Muscle layer of colon (tissue), 2 donors: ENCODE measurements around the gene PHC2.

Experiments
- H3K27ac ChIP-seq: one replicate; pipeline ENCODE4 v1.7.0; 2013; ENCODE audit warnings: low read depth, mild to moderate bottlenecking, low read length, moderate library complexity
- H3K27me3 ChIP-seq, 2 donors: one replicate each; pipeline ENCODE4 v1.7.0; 2013; ENCODE audit warnings: low read length in 2 of 2, mild to moderate bottlenecking in 2 of 2; ENCODE audit not compliant: insufficient read depth in 2 of 2, control insufficient read depth in 1 of 2
- H3K36me3 ChIP-seq: one replicate; pipeline ENCODE4 v1.7.0; 2013; ENCODE audit warnings: mild to moderate bottlenecking, low read length; ENCODE audit not compliant: insufficient read depth
- H3K4me1 ChIP-seq: one replicate; pipeline ENCODE4 v1.7.0; 2013; ENCODE audit warnings: mild to moderate bottlenecking, low read length; ENCODE audit not compliant: insufficient read depth
- H3K4me3 ChIP-seq, 2 donors: one replicate each; pipeline ENCODE4 v1.7.0; 2013; ENCODE audit warnings: low read length in 2 of 2, low read depth in 1 of 2, mild to moderate bottlenecking in 1 of 2, moderate library complexity in 1 of 2
- H3K9ac ChIP-seq: one replicate; pipeline ENCODE4 v1.7.0; 2013; ENCODE audit warnings: low read length
- H3K9me3 ChIP-seq: one replicate; pipeline ENCODE4 v1.7.0; 2013; ENCODE audit warnings: mild to moderate bottlenecking, low read length
- donor health status: abdominal sarcoma.
- donor health status: Adenocarcinoma of cecum.

Gene PHC2

DNA sequence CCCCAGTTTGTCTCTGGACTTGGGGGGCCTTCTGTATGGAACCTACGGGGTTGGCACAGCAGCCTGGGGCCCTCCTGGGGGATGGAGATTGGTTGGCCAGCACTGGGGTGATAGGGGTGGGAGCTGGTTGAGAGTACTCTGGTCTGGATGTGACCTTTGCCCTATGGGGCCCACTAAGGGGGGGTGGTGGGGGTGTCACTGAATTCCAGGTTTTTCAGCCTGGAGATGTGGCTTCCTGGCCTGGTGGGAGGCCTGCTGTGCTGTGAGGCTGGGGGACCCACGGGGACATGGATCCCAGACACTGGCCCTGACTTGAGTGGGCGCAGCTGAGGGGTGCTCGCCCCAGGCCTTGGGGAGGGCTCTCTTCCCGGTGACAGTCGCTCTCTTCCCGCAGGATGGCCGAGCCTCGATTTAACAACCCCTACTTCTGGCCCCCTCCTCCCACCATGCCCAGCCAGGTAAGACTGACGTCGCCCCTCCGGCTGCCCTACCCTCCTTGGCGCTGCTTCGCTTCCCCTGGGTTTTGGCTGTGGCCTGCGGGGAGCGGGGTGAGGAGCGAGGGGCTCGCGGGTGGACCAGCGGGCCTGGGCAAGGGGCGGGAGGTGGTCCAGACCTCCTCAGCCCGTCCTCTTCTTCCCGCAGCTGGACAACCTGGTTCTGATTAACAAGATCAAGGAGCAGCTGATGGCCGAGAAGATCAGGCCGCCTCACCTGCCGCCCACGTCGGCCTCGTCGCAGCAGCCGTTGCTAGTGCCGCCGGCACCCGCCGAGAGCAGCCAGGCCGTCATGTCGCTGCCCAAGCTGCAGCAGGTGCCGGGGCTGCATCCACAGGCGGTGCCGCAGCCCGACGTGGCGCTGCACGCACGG, 155.0 kb downstream of the PHC2 start:
- Histone ChIP-seq H3K4me1 (no peaks in the 10 kb centered on the region), H3K4me3 (no peak overlapping the region), H3K27me3 (no peaks in the 10 kb centered on the region), H3K36me3 (peaks cover 30% of the 10 kb centered on the region), H3K9ac (no peak overlapping the region), H3K9me3 (no peaks in the 10 kb centered on the region), H3K27ac (no peak overlapping the region)

DNA sequence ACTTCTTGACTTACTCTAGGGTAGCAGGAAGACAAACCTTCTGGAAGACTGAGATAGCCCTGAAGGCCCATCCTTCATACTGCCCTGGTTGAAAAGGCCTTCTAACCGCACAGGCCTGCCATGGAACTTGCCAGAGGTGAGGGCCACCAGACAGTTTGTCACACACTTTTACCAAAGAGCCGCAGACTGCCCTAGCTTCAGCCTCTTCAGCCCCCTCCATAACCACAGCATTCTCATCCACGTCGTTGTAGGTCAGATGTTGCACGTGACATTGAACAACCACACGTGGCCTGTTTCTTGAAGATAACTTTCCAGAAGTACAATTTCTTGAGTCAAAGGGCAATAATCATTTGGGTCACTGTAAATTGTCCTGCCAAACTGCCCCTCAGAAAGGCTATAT, 155.7 kb downstream of the PHC2 start:
- Histone ChIP-seq H3K27ac (no peak overlapping the region), H3K4me3 (no peak overlapping the region), H3K9ac (no peak overlapping the region), H3K4me1 (no peaks in the 10 kb centered on the region), H3K27me3 (no peaks in the 10 kb centered on the region), H3K36me3 (peaks cover 26% of the 10 kb centered on the region), H3K9me3 (no peaks in the 10 kb centered on the region)

DNA sequence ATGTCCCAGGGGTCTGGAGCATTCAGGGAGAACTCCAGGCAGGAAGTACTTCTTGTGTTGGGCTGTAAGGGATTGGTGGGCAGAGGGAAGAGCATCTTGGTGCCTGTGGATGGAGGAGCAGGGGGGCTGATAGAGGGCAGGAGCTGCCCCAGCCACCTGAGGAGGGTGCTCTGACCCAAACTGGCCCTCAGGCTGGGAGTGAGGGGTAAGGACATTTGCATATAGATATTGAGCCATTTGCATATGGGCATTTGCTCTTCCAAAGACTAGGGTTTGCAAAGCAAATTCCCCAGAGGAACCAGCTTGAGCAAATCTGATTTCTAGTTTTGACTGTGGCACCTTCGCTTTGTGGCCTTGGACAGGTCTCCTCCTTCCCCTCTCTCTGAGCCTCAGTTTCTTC, 156.4 kb downstream of the PHC2 start:
- Histone ChIP-seq H3K4me3 (no peak overlapping the region), H3K9me3 (no peaks in the 10 kb centered on the region), H3K9ac (no peak overlapping the region), H3K27me3 (no peaks in the 10 kb centered on the region), H3K27ac (no peak overlapping the region), H3K4me1 (no peaks in the 10 kb centered on the region), H3K36me3 (peaks cover 24% of the 10 kb centered on the region)

DNA sequence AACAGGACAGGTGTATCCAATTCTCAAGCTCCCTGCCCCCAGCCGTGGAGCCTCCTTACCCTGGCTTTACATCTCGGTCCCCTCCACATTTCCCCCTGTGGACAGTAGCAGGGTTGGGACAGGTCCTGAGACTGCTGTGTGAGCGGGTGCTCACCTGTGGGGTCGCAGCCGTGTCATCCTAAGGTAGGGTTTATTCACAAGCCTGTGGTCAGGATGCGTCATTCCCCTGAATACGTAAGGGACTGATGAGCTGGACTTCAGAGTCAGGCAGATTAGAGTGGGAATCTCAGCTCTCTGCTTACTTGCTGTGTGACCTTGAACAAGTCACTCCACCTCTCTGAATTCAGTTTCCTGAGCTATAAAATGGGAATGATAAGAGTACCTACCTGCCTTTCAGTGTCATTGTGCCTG, 156.9 kb downstream of the PHC2 start:
- peaks cover 20% of the 10 kb centered on the region for H3K36me3 ChIP-seq
- H3K4me1 ChIP-seq: no peaks in the 10 kb centered on the region
- no peak overlapping the region for H3K27ac ChIP-seq

More for the DNA sequence above, 156.9 kb downstream of the PHC2 start:
- no peaks in the 10 kb centered on the region for H3K27me3 ChIP-seq
- no peak overlapping the region for H3K4me3 ChIP-seq
- no peaks in the 10 kb centered on the region for H3K9me3 ChIP-seq
- H3K9ac ChIP-seq: no peak overlapping the region
